K562 (cell line): ENCODE results near the gene MAP1LC3B. TPM values are rescaled to one million over a fixed set of nuclear protein-coding genes. Genes with fewer than 3 reads are reported as not detected.

Experiments used
- JUN ChIP-seq, 2 experiments: sonication (generic) in 1 of 2; formaldehyde crosslinking in 1 of 2; IDR thresholded peaks; 2 replicates each; pipeline versions ENCODE4 v1.6.1 to v1.8.0; 2012 to 2022; ENCODE audit warnings: borderline replicate concordance in 2 of 2, mild to moderate bottlenecking in 2 of 2, improper control_type of control experiment in 1 of 2, low read depth in 1 of 2, low read length in 1 of 2, missing genetic modification reagents in 1 of 2
- MGA ChIP-seq: fragments of 450-650 bp; IDR thresholded peaks from 2 replicates; pipeline ENCODE4 v1.6.1; 2016; ENCODE audit warnings: mild to moderate bottlenecking, moderate library complexity
- NBN ChIP-seq: fragments of 450-650 bp; IDR thresholded peaks from 2 replicates; pipeline ENCODE4 v1.6.1; 2016; ENCODE audit warnings: low read depth, mild to moderate bottlenecking
- TOE1 ChIP-seq, 2 experiments: fragments of 450-650 bp in 1 of 2; sonication (generic) in 1 of 2; formaldehyde crosslinking in 1 of 2; IDR thresholded peaks; 2 replicates each; pipeline versions ENCODE4 v1.7.1 to v1.8.0; 2016 to 2022; ENCODE audit warnings: borderline replicate concordance in 2 of 2, mild to moderate bottlenecking in 2 of 2, antibody characterized with exemption in 1 of 2, inconsistent platforms in 1 of 2, low read depth in 1 of 2, missing genetic modification reagents in 1 of 2, moderate library complexity in 1 of 2
- TRIM25 ChIP-seq: fragments of 450-650 bp; IDR thresholded peaks from 2 replicates; pipeline ENCODE4 v1.7.0; 2016; ENCODE audit warnings: borderline replicate concordance
- ZBTB26 ChIP-seq: fragments of 450-650 bp; formaldehyde crosslinking; IDR thresholded peaks from 2 replicates; pipeline ENCODE4 v1.4.0; 2022; ENCODE audit warnings: missing genetic modification characterization
- ZBTB33 ChIP-seq: sonication (generic); formaldehyde crosslinking; IDR thresholded peaks from 2 replicates; pipeline ENCODE4 v1.8.1; 2023; ENCODE audit warnings: mild to moderate bottlenecking, missing genetic modification reagents
- ZNF830 ChIP-seq: fragments of 250-450 bp; sonication (Bioruptor Pico); IDR thresholded peaks from 2 replicates; pipeline ENCODE4 v1.5.0; 2021; ENCODE audit warnings: mild to moderate bottlenecking
- polyA plus RNA-seq, 8 experiments: library from polyadenylated mRNA; depleted of rRNA in 4 of 8; stranded (reverse) in 5 of 8; unstranded in 3 of 8; fragments of >200 nt; fragmentation: Nextera tagmentation in 2 of 8; fragmentation: Illumina TruSeq in 1 of 8; extraction: Ambion mirVana in 2 of 8; extraction: Trizol in 1 of 8; gene quantifications; 2 replicates each; pipeline versions ENCODE4 v1.2.1 to v1.2.3, GENCODE V29; 2011 to 2014; ENCODE audit warnings: inconsistent platforms in 1 of 8, missing spikeins in 1 of 8
- total RNA-seq, 7 experiments: library from RNA; depleted of rRNA in 6 of 7; stranded (reverse); fragments of >200 nt in 6 of 7; fragmentation: Illumina TruSeq in 2 of 7; extraction: Trizol in 2 of 7; gene quantifications; 2 replicates each; pipeline versions ENCODE4 v1.2.1 to v1.2.3, GENCODE V29; 2011 to 2021; ENCODE audit warnings: low replicate concordance in 1 of 7

The MAP1LC3B gene
- total and polyA plus RNA-seq, 9 of the 15 experiments (the other 6 are each of a cell fraction or from before 2014, with no cell fraction given) = 16.0 to 81.5 (median 36.7) TPM

GRCh38 chr16:87383505-87384161 lies 8.5 kb upstream of the MAP1LC3B start, which contains the start of gene FBXO31 (continued):
- TF ChIP-seq JUN (IDR thresholded peaks at IDR 0.05; ENCODE audit: borderline replicate concordance, low read depth, low read length) = peak; percentile 48; the same call in 1 of the 2 replicates
- TF ChIP-seq JUN (CRISPR knock-in tag; IDR thresholded peaks at IDR 0.05; ENCODE audit: borderline replicate concordance) = 0 out of 2 replicates have a peak, but pooled peaks have one; percentile 21
- peak; percentile 31; the same call in 1 of the 2 replicates for TF ChIP-seq TOE1 (IDR thresholded peaks at IDR 0.05; ENCODE audit: borderline replicate concordance)
- no peak for TF ChIP-seq TOE1 (CRISPR knock-in tag; IDR thresholded peaks at IDR 0.05; ENCODE audit: borderline replicate concordance, low read depth)
- TF ChIP-seq ZNF830 = no peak
- peak; percentile 66; the same call in 1 of the 2 replicates for TF ChIP-seq NBN
- no peak for TF ChIP-seq TRIM25
- TF ChIP-seq ZBTB26 = no peak
- peak; percentile 42; the same call in 1 of the 2 replicates for TF ChIP-seq ZBTB33
- no peak for TF ChIP-seq MGA
